Measurements from ENCODE around the gene SYNCRIP.
"Not testable (repeated sequence)": the region's sequence is repeated elsewhere in the genome, so short reads cannot be mapped to it uniquely, and the experiment has no call there.

Gene SYNCRIP

GRCh38 chr6:85593438-85594196 is 49.1 kb downstream of the SYNCRIP start, which contains the start of gene SNX14:
SNX14 (minus strand) TSS chr6:85593858; CDS start chr6:85593718, 140 bp downstream.
- peak; percentile 85 for DNase-seq

- no peak for DNase-seq
Observed at GRCh38 chr6:85592033-85592432, 50.7 kb downstream of the SYNCRIP start.

GRCh38 chr6:85591207-85591606 is 51.5 kb downstream of the SYNCRIP start:
- no peak for DNase-seq

GRCh38 chr6:85585741-85586140 is 56.9 kb downstream of the SYNCRIP start:
- no peak for DNase-seq

- not testable (repeated sequence) for DNase-seq
Observed at GRCh38 chr6:85582832-85583231, 59.9 kb downstream of the SYNCRIP start.

- DNase-seq, result no peak
Observed at GRCh38 chr6:85581572-85581971, 61.1 kb downstream of the SYNCRIP start.

GRCh38 chr6:85580878-85581267 is 61.8 kb downstream of the SYNCRIP start:
- no peak for DNase-seq

GRCh38 chr6:85580118-85580877 is 62.4 kb downstream of the SYNCRIP start:
- no peak for DNase-seq

- no peak for DNase-seq
Observed at GRCh38 chr6:85579581-85579980, 63.1 kb downstream of the SYNCRIP start.

- DNase-seq, result no peak
Observed at GRCh38 chr6:85576476-85576875, 66.2 kb downstream of the SYNCRIP start.

GRCh38 chr6:85574932-85575598 is 67.6 kb downstream of the SYNCRIP start:
- DNase-seq, result no peak

- no peak for DNase-seq
Observed at GRCh38 chr6:85569323-85569722, 73.4 kb downstream of the SYNCRIP start.

GRCh38 chr6:85568411-85568810 is 74.3 kb downstream of the SYNCRIP start:
- DNase-seq, result no peak

- no peak for DNase-seq
Observed at GRCh38 chr6:85565736-85566135, 77.0 kb downstream of the SYNCRIP start.

- DNase-seq, result not testable (repeated sequence)
Observed at GRCh38 chr6:85564223-85564622, 78.5 kb downstream of the SYNCRIP start.

All from DMS79 treated with DMSO at 0.1 percent for 48 hours (cell line).